MM.1S (cell line): ENCODE results near the gene SH3BGRL3.

ENCODE experiments used
- DNase-seq: peaks from one replicate; pipeline ENCODE4 v3.0.0-alpha.2; 2015
- H2AFZ ChIP-seq: fragments of 300-600 bp; sonication (generic); 2 replicates; pipeline ENCODE4 v1.6.0; 2016; ENCODE audit warnings: antibody characterized with exemption, low read length
- H3F3A ChIP-seq: fragments of 300-600 bp; sonication (generic); 2 replicates; pipeline ENCODE4 v1.6.1; 2016; ENCODE audit warnings: mild to moderate bottlenecking, antibody characterized with exemption, low read length, moderate library complexity, mixed read lengths; ENCODE audit not compliant: insufficient read depth
- H3K27ac ChIP-seq: fragments of 300-600 bp; sonication (generic); 2 replicates; pipeline ENCODE4 v1.5.1; 2016; ENCODE audit warnings: mild to moderate bottlenecking, low read length
- H3K27me3 ChIP-seq: fragments of 300-600 bp; sonication (generic); replicated peaks from 2 replicates; pipeline ENCODE4 v1.6.0; 2016; ENCODE audit warnings: low read length; ENCODE audit not compliant: insufficient read depth
- H3K36me3 ChIP-seq: fragments of 300-600 bp; sonication (generic); replicated peaks from 2 replicates; pipeline ENCODE4 v1.6.1; 2016; ENCODE audit warnings: mild to moderate bottlenecking, low read length, mixed read lengths; ENCODE audit not compliant: insufficient read depth
- H3K4me1 ChIP-seq: fragments of 300-600 bp; sonication (generic); 2 replicates; pipeline ENCODE4 v1.6.1; 2016; ENCODE audit warnings: low read length, mixed read lengths
- H3K4me2 ChIP-seq: fragments of 300-600 bp; sonication (generic); 2 replicates; pipeline ENCODE4 v1.6.0; 2016; ENCODE audit warnings: low read depth, low read length
- H3K4me3 ChIP-seq: fragments of 300-600 bp; sonication (generic); 2 replicates; pipeline ENCODE4 v1.5.1; 2016; ENCODE audit warnings: low read length, mixed read lengths
- H3K79me2 ChIP-seq: fragments of 300-600 bp; sonication (generic); 2 replicates; pipeline ENCODE4 v1.6.1; 2016; ENCODE audit warnings: mixed run types, low read length, mixed read lengths
- H3K9ac ChIP-seq: fragments of 300-600 bp; sonication (generic); 2 replicates; pipeline ENCODE4 v1.6.1; 2016; ENCODE audit warnings: low read length, mixed read lengths
- H3K9me2 ChIP-seq: fragments of 300-600 bp; sonication (generic); replicated peaks from 2 replicates; pipeline ENCODE4 v1.6.1; 2016; ENCODE audit warnings: mild to moderate bottlenecking, low read length, mixed read lengths; ENCODE audit not compliant: insufficient read depth
- H3K9me3 ChIP-seq: fragments of 300-600 bp; sonication (generic); replicated peaks from 2 replicates; pipeline ENCODE4 v1.6.1; 2016; ENCODE audit warnings: mild to moderate bottlenecking, low read length, mixed read lengths; ENCODE audit not compliant: insufficient read depth
- H4K20me1 ChIP-seq: fragments of 300-600 bp; sonication (generic); 2 replicates; pipeline ENCODE4 v1.6.1; 2016; ENCODE audit warnings: mild to moderate bottlenecking, low read length, moderate library complexity, mixed read lengths; ENCODE audit not compliant: insufficient read depth
- EZH2 ChIP-seq: fragments of 300-600 bp; sonication (generic); optimal IDR thresholded peaks from 2 replicates; pipeline ENCODE3; 2017; ENCODE audit warnings: low read depth, mild to moderate bottlenecking, antibody characterized with exemption, low read length, mixed read lengths
- EZH2phosphoT487 ChIP-seq: fragments of 300-600 bp; sonication (generic); IDR thresholded peaks from 2 replicates; pipeline ENCODE4 v1.6.1; 2018; ENCODE audit warnings: antibody characterized with exemption, low read length
- TF ChIP-seq, protein P1 (sequence below): fragments of 300-600 bp; sonication (generic); IDR thresholded peaks from 2 replicates; pipeline ENCODE4 v1.5.1; 2016; ENCODE audit warnings: antibody characterized with exemption, low read length, mixed read lengths

The SH3BGRL3 gene

DNA sequence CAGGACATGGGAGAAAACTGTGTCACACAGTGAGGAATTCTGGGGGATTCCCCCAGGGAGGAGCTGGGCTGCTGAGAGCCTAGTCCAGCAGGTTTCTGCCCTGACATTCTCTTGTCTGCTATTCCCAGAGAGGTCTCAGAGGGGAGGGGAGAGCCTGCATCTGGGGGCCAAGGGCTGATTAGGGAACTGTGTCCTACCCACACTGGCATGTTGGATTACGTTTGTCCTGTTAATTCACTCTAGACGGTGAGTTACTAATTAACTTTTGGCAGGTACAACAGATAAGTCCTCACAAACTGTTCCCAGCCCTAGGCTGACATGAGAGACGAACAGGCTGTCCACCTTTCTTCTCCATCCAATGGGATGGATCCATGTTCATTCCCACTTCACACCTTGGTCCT is 2.6 kb upstream of the SH3BGRL3 start:
- H3K4me1 ChIP-seq: peaks cover 16% of the 10 kb centered on the region
- H3K9me3 ChIP-seq: no peaks in the 10 kb centered on the region
- H4K20me1 ChIP-seq: no peaks in the 10 kb centered on the region
- H3F3A ChIP-seq: peaks cover 23% of the 10 kb centered on the region
- no peak overlapping the region for H3K4me2 ChIP-seq
- H3K9ac ChIP-seq: no peak overlapping the region
- H3K4me3 ChIP-seq: no peak overlapping the region
- no peaks in the 10 kb centered on the region for H3K27me3 ChIP-seq
- H3K27ac ChIP-seq: no peak overlapping the region
- no peak for TF ChIP-seq EZH2
- TF ChIP-seq EZH2phosphoT487: no peak
- TF ChIP-seq, protein P1, sequence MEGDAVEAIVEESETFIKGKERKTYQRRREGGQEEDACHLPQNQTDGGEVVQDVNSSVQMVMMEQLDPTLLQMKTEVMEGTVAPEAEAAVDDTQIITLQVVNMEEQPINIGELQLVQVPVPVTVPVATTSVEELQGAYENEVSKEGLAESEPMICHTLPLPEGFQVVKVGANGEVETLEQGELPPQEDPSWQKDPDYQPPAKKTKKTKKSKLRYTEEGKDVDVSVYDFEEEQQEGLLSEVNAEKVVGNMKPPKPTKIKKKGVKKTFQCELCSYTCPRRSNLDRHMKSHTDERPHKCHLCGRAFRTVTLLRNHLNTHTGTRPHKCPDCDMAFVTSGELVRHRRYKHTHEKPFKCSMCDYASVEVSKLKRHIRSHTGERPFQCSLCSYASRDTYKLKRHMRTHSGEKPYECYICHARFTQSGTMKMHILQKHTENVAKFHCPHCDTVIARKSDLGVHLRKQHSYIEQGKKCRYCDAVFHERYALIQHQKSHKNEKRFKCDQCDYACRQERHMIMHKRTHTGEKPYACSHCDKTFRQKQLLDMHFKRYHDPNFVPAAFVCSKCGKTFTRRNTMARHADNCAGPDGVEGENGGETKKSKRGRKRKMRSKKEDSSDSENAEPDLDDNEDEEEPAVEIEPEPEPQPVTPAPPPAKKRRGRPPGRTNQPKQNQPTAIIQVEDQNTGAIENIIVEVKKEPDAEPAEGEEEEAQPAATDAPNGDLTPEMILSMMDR: no peak
- no peak for DNase-seq
- H3K36me3 ChIP-seq: peaks cover 14% of the 10 kb centered on the region
- no peak overlapping the region for H2AFZ ChIP-seq
- peaks cover 25% of the 10 kb centered on the region for H3K79me2 ChIP-seq
- H3K9me2 ChIP-seq: no peaks in the 10 kb centered on the region

DNA sequence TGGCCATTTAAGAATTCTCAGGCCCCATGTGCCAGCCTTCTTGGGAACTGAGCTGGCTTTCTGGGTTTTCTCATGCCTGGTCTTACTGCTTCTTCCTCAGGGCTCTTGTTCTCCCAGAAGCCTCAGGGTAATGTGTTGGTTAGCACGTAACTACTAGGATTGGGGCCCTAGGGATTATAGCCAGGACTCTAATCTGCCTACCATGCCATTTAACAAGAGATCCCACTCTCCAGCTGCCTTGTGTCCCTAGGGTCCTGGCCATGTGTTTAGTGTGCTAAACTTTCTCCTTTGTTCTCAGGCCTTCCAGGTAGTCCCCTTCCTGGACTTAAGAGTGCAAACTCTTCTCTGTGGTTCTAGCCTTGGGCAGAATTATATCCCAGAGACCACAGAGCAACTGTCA is 2.2 kb upstream of the SH3BGRL3 start:
- peaks cover 23% of the 10 kb centered on the region for H3F3A ChIP-seq
- peaks cover 25% of the 10 kb centered on the region for H3K79me2 ChIP-seq
- no peak for TF ChIP-seq EZH2
- DNase-seq: no peak
- H3K9me2 ChIP-seq: no peaks in the 10 kb centered on the region
- no peak overlapping the region for H3K9ac ChIP-seq
- H3K9me3 ChIP-seq: no peaks in the 10 kb centered on the region
- no peak overlapping the region for H2AFZ ChIP-seq
- no peaks in the 10 kb centered on the region for H3K27me3 ChIP-seq
- H3K27ac ChIP-seq: no peak overlapping the region
- H3K4me1 ChIP-seq: peaks cover 16% of the 10 kb centered on the region
- H4K20me1 ChIP-seq: no peaks in the 10 kb centered on the region
- peaks cover 14% of the 10 kb centered on the region for H3K36me3 ChIP-seq
- no peak overlapping the region for H3K4me3 ChIP-seq
- no peak overlapping the region for H3K4me2 ChIP-seq

DNA sequence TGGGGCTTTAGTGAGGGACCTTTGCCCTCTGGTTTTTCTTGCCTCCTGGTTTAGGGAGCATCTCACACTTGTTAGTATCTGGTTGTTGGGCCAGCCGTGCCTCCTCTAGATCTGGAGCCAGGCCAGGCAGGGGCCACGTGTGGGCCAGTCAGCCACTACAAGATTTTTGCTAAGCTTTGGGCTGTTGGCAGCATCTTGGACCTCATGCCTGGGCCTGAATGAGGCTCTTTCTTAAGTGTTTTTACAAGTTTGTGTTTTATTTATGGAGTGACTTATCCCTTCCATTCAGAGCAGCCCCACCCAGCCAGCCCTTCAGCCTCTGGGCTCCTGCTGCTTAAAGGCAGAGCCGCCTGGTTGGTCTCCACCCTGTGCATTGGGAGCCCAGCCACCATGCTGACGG is 1.6 kb upstream of the SH3BGRL3 start:
- no peak overlapping the region for H3K4me2 ChIP-seq
- DNase-seq: no peak

More for the DNA sequence above, 1.6 kb upstream of the SH3BGRL3 start:
- H3K9ac ChIP-seq: no peak overlapping the region
- H3F3A ChIP-seq: peaks cover 23% of the 10 kb centered on the region
- TF ChIP-seq, protein P1: no peak
- TF ChIP-seq EZH2phosphoT487: no peak
- TF ChIP-seq EZH2: no peak
- no peak overlapping the region for H3K4me3 ChIP-seq
- no peaks in the 10 kb centered on the region for H3K9me2 ChIP-seq
- no peak overlapping the region for H3K27ac ChIP-seq
- H3K79me2 ChIP-seq: peaks cover 25% of the 10 kb centered on the region
- peaks cover 14% of the 10 kb centered on the region for H3K36me3 ChIP-seq
- H2AFZ ChIP-seq: no peak overlapping the region
- H3K4me1 ChIP-seq: peaks cover 16% of the 10 kb centered on the region
- no peaks in the 10 kb centered on the region for H3K27me3 ChIP-seq
- H4K20me1 ChIP-seq: no peaks in the 10 kb centered on the region
- H3K9me3 ChIP-seq: no peaks in the 10 kb centered on the region
